ENCODE results near the gene WDHD1. TPM values are rescaled to one million over a fixed set of nuclear protein-coding genes. Genes with fewer than 3 reads are reported as not detected.

The WDHD1 gene
- total and polyA plus RNA-seq, 2 of the 8 experiments (the other 6 are each of a cell fraction or from before 2014, with no cell fraction given), result 17.8 to 87.9 TPM

- TF ChIP-seq HDAC2 (IDR thresholded peaks at IDR 0.05; ENCODE audit: borderline replicate concordance in 1 of 2, low read depth in 2 of 2, low read length in 2 of 2), result no peak; a peak in 1 of 4 replicates
- peak; percentile 14; the same call in 1 of the 2 replicates for TF ChIP-seq NRF1 (IDR thresholded peaks at IDR 0.05; ENCODE audit: low read depth, low read length)
- TF ChIP-seq RNF2 (IDR thresholded peaks at IDR 0.05; ENCODE audit: borderline replicate concordance, low read depth, low read length, missing control alignments, poor library complexity, severe bottlenecking), result no peak
- peak; percentile 46 for TF ChIP-seq CTBP2 (IDR thresholded peaks at IDR 0.05; ENCODE audit: borderline replicate concordance, insufficient read depth, insufficient read length, low read length)
- TF ChIP-seq YY1 (IDR thresholded peaks at IDR 0.05; ENCODE audit: low read depth, low read length), result peak; percentile 57; the same call in 1 of the 2 replicates
- TF ChIP-seq FOSL1 (IDR thresholded peaks at IDR 0.05; ENCODE audit: insufficient read depth, low read depth, low read length), result no peak
- TF ChIP-seq CHD2 (IDR thresholded peaks at IDR 0.05; ENCODE audit: low read length), result peak; percentile 76; the same call in 1 of the 2 replicates
- no peak for TF ChIP-seq KDM1A (IDR thresholded peaks at IDR 0.05; ENCODE audit: borderline replicate concordance, low read length)
- TF ChIP-seq SUZ12 (IDR thresholded peaks at IDR 0.05; ENCODE audit: low read length), result no peak
- no peak for TF ChIP-seq MAFK (IDR thresholded peaks at IDR 0.05; ENCODE audit: low read depth, low read length)
- TF ChIP-seq NANOG (IDR thresholded peaks at IDR 0.05; ENCODE audit: insufficient read depth, low read depth, low read length, poor library complexity, severe bottlenecking), result no peak
- no peak for TF ChIP-seq CBX5 (IDR thresholded peaks at IDR 0.05; ENCODE audit: low read depth, low read length)
- peak; percentile 90 for TF ChIP-seq SP1 (IDR thresholded peaks at IDR 0.05; ENCODE audit: low read depth, low read length)
- TF ChIP-seq SIRT6 (IDR thresholded peaks at IDR 0.05; ENCODE audit: low read length), result no peak
- no peak for TF ChIP-seq EZH2 (IDR thresholded peaks at IDR 0.05; ENCODE audit: low read depth, low read length, severe bottlenecking)
- TF ChIP-seq SIN3A (conservative IDR thresholded peaks at IDR 0.05 in 1 of 2, IDR thresholded peaks at IDR 0.05 in 1 of 2; ENCODE audit: low read depth in 1 of 2, low read length in 2 of 2), result peak in 1 of 2 experiments; percentile 84; a peak in 1 of 4 replicates
- no peak for TF ChIP-seq USF2 (IDR thresholded peaks at IDR 0.05; ENCODE audit: low read length)
- peak; percentile 76 for TF ChIP-seq MAX (IDR thresholded peaks at IDR 0.05)
- no peak for TF ChIP-seq HDAC6 (IDR thresholded peaks at IDR 0.05; ENCODE audit: low read depth, low read length)
- peak; percentile 99 for TF ChIP-seq POLR2AphosphoS5 (IDR thresholded peaks at IDR 0.05; ENCODE audit: low read depth, low read length)
- peak; percentile 100 for TF ChIP-seq PHF8 (conservative IDR thresholded peaks at IDR 0.05; ENCODE audit: low read depth, low read length)
Observed at GRCh38 chr14:55051423-55052268, 24.7 kb upstream of the WDHD1 start, which contains the start of gene MAPK1IP1L (continued).

Data from H1 (cell line).